Eye (tissue), 1 donor: ENCODE results near the gene DHX9.
"Not testable (repeated sequence)": the region's sequence is repeated elsewhere in the genome, so short reads cannot be mapped to it uniquely, and the experiment has no call there.

Experiments used
- DNase-seq: peaks from one replicate; pipeline ENCODE4 v3.0.0-alpha.2; 2015

DHX9 gene

DNA sequence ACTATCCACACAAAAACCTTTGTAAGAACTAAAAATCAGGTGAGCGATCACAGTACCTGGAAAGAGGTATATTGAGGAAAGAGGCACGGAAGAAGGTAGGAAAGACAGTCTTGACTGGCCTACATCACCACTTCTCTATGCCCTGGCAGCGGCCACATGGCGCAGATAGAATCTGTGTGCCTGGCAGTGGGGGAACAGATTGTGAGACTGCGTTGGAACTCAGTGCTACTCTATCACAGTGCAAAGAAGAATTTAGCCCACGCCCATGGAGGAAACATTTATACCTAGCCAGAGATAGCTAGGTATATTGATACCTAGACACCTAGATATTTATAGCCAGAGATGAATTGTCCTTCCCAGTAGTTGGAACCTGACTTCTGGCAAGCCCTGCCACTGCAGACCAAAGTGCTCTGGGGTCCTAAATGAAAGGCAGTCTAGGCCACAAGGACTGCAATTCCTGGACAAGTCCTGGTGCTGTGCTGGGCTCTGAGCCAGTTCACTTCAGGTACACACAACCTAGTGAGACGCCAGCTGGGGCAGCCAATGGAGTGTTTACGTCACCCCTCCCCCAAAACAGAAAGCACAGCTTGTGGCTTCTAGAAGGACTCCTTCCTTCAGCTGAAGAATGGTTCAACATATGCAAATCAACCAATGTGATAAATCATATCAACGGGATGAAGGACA lies 51.9 kb downstream of the DHX9 start:
- no peak for DNase-seq

DNA sequence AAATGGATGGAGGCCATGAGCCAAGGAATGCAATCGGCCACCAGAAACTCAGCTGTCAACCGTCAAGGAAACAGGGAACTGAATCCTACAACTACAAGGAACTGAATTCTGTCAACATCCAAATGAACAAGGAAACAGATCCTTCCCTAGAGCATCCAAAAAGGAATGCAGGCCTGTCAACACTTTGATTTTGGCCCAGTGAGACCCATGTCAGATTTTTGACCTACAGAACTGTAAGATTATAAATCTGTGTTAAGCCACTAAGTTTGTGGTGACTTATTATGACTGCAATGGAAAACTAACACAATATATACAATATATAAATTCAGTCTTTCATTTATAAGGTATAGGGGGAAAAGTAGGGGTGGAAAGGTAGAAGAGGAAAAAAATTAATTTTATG lies 58.5 kb downstream of the DHX9 start:
- no peak for DNase-seq

DNA sequence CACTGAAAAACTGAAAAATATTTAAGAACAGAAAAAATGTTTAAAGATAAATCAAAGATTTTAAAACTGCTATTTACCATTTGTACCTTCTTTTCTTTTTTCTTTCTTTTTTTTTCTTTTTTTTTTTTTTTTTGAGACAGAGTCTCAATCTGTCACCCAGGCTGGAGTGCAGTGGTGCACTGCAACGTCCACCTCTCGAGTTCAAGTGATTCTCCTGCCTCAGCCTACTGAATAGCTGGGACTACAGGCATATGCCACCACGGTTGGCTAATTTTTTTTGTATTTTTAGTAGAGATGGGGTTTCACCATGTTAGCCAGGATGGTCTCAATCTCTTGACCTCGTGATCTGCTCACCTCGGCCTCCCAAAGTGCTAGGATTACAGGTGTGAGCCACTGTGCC lies 62.8 kb downstream of the DHX9 start:
- DNase-seq, result not testable (repeated sequence)

DNA sequence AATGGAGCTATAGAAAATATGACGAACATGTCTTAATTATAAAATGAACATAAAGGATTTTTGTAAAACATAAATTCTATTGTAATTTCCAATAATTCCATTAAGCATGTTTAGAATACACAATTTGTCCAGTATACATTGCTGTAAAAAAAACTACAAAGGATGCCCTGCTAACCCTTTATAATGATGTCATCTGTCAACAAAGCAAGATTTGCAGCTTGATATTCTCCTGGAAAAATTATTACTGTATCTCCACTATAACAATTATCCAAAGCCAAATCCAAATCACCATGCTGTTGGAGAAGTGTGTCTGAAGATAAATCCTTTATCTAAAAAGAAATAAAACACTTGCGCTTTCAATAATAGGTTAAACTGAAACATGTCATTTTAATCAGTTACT lies 66.2 kb downstream of the DHX9 start:
- DNase-seq, result no peak

DNA sequence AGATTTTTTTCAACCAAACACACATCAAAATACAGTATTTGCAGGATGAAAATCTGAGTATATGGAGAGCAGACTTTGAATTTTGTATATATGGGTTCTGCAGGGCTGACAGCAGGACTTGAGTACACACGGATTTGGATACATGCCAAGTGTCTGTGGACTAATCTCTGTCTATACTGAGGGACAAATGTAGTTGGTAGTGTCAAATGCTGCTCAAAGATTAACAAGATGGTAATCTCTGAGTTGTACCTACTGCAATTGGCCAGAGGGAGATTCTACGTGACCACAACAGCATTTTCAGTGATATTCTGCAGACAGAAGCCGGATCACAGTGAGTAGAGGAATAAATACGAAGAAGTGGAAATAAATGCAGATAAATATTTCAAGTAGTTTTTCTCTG lies 70.4 kb downstream of the DHX9 start:
- DNase-seq, result no peak

DNA sequence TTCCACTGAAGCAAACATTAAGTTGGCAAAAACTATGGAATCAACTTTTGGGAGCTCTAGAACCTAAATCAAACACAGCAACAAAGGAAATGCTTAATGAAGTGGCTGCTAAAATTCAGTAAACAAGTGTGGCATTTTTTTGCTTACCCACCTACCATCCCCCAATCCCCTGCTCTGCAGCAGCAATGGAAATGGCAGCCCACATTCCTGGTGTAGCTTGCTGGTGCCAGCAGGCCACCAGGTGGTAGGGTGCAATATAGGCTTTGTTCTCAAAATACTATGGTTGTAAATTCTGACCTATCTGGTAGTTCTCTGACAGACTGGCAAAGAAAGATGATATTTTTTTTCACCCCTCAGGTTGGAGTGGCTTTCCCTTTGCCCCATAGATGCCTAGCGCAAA lies 71.0 kb downstream of the DHX9 start:
- no peak for DNase-seq

DNA sequence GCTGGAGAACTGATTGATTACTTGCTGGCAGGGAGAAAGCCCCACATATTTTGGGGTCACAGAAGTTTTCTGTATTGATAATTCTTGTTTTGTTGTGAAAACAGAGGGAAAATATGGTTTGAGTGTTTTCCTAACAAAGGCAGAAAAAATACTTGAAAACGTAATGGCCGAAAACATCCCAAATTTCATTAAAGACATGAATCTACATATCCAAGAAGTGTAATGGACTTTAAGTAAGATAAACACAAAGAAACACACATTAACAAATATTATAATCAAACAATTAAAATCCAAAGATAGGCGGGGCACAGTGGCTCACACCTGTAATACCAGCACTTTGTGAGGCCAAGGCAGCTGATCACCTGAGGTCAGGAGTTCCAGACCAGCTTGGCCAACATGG lies 74.3 kb downstream of the DHX9 start:
- no peak for DNase-seq

DNA sequence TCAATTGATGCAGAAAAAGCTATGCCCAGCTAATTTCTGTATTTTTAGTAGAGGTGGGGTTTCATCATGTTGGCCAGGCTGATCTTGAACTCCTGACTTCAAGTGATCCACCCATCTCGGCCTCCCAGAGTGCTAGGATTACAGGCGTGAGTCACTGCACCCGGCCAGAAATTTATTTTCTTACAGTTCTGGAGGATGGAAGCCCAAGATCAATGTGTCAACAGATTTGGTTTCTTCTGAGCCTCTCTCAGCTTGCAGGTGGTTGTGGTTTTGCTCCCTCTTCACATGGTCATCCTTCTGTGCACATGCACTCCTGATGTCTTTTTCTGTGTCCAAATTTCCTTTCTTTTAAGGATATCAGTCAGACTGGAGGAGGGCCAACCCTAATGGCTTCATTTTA lies 78.2 kb downstream of the DHX9 start:
- DNase-seq, result no peak

DNA sequence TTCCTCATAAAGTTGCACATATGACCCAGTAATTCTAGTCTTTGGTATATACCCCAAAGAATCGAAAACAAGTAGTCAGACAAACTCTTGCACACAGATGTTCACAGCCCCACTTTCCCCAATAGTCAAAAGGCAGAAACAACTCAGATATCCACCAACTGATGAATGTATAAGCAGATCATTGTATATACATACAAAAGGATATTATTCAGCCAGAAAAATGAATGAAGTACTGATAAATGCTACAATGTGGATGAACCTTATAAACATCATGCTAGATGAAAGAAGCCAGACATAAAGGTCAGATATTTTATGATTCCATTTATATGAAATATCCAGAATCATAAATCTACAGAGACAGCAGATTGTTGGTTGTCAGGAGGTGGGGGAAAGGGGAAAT lies 86.5 kb downstream of the DHX9 start:
- no peak for DNase-seq

DNA sequence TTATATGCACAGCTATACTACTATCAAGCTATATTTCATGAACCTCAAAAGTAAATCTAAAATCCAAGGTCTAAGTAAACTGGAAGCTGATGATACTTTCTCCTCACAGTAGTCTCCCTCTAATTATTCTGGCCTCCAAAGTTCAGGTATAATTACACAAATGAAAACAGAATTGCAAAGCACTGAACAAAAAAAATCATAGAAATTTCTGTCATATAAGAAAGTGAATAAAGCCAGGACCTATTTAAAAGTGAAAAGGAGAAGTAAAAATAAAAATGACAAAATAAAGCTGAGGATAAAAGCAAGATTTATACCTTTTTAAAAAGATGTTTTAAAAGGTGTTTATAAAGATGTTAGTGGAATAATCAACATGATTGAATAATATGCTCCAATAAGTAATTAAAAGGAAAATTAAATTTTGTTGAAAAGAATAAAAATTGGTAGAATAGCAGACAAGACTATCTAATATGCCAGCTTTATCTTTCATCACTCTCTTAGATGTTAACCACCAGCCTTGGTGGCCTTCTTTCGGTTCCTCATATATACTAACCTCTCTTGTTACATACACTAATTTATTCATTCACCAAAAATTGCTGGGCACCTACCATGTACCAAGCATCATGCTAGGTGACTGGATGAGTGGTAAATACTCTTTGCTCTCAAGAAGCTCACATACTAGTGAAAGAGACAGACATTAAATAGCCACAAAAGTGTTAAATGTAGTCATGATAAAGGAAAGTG lies 88.7 kb downstream of the DHX9 start:
- no peak for DNase-seq

DNA sequence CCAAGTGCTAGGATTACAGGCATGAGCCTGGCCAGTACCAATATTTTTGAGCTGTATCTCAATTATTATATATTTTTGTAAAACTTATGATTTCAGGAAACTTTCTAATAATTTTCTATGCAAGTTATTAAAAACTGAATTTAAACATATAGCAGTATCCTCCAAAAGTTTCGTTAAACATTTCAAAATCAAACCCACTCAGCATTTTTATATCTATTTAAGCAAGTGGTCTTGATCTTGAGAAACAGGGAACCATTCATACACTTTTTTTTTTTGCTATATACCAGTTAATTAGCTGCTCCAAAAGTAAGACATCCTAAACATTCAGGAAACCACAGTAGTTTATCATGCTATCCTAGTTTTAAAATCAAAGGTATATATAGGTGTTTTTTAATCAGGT lies 91.8 kb downstream of the DHX9 start:
- DNase-seq, result no peak

DNA sequence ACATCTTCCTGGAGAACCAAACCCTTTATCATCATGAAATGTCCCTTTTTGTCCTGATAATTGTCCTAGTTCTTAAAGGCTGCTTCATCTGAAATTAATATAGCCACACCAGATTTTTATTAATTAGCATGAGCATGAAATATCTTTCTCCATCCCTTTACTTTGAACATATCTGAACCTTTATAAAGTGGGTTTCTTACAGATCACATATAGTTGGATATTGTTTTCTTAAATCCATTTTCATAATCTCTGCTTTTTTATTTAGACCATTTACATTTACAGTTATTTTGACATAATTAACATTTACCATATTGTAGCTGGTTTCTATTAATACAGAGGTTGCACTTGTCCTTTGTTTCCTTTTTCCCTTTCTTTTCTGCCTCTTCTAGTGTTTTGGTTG lies 96.6 kb downstream of the DHX9 start:
- no peak for DNase-seq
